OCI-LY7 (cell line): ENCODE results near the gene GID4. TPM values are rescaled to one million over a fixed set of nuclear protein-coding genes. Genes with fewer than 3 reads are reported as not detected.

ENCODE experiments used
- BruUV-seq: library from RNA; stranded (reverse); fragments of 400-500 nt; replicated peaks from 2 replicates; lab custom pipeline; 2021; lab: Mats Ljungman, UMichigan
- CTCF ChIA-PET: fragments of 300-600 bp; sonication (Branson Sonifier 250); formaldehyde crosslinking; loops from one replicate; lab custom pipeline; 2022; ENCODE audit warnings: antibody characterized with exemption; ENCODE audit not compliant: unreplicated experiment; lab: Charles Lee
- POLR2A ChIA-PET: fragments of 300-600 bp; sonication (Branson Sonifier 250); formaldehyde crosslinking; loops from one replicate; lab custom pipeline; 2022; ENCODE audit warnings: antibody characterized with exemption; lab: Charles Lee
- DNase-seq: peaks from one replicate; pipeline ENCODE4 v3.0.0-alpha.2; 2015; ENCODE audit warnings: low spot score
- H2AFZ ChIP-seq: fragments of 200-600 bp; sonication (generic), shearing (Covaris generic); 2 replicates; pipeline ENCODE4 v1.6.1; 2014; ENCODE audit warnings: mild to moderate bottlenecking, antibody characterized with exemption, low read length, moderate library complexity
- H3K27ac ChIP-seq: fragments of 200-600 bp; sonication (generic); 2 replicates; pipeline ENCODE4 v1.5.1; 2014; ENCODE audit warnings: mixed run types, low read depth, mild to moderate bottlenecking, moderate library complexity, low read length, inconsistent platforms; ENCODE audit not compliant: poor library complexity, severe bottlenecking
- H3K36me3 ChIP-seq: fragments of 200-600 bp; sonication (generic); 2 replicates; pipeline ENCODE4 v1.6.1; 2014; ENCODE audit warnings: mild to moderate bottlenecking, antibody characterized with exemption, low read length, moderate library complexity, mixed read lengths; ENCODE audit not compliant: insufficient read depth
- H3K4me1 ChIP-seq: fragments of 200-600 bp; sonication (generic); 2 replicates; pipeline ENCODE4 v1.5.1; 2014; ENCODE audit warnings: mild to moderate bottlenecking, low read length; ENCODE audit not compliant: insufficient read depth, poor library complexity, severe bottlenecking
- H3K4me2 ChIP-seq: fragments of 200-600 bp; sonication (generic); 2 replicates; pipeline ENCODE4 v1.6.1; 2014; ENCODE audit warnings: mild to moderate bottlenecking, low read length
- H3K4me3 ChIP-seq: fragments of 200-600 bp; sonication (generic); 2 replicates; pipeline ENCODE4 v1.5.1; 2014; ENCODE audit warnings: mild to moderate bottlenecking, low read depth, low read length; ENCODE audit not compliant: poor library complexity, severe bottlenecking
- H3K79me2 ChIP-seq: fragments of 200-600 bp; sonication (generic); 2 replicates; pipeline ENCODE4 v1.6.1; 2016; ENCODE audit warnings: low read depth, mild to moderate bottlenecking, low read length, moderate library complexity, mixed read lengths; ENCODE audit not compliant: insufficient read depth
- H3K9me2 ChIP-seq: fragments of 200-600 bp; sonication (generic); 2 replicates; pipeline ENCODE4 v1.6.1; 2016; ENCODE audit warnings: mild to moderate bottlenecking, low read length, mixed read lengths; ENCODE audit not compliant: insufficient read depth
- H3K9me3 ChIP-seq: fragments of 200-600 bp; sonication (generic); 2 replicates; pipeline ENCODE4 v1.6.1; 2014; ENCODE audit warnings: mild to moderate bottlenecking, mixed run types, low read length, mixed read lengths
- H4K20me1 ChIP-seq: fragments of 200-600 bp; sonication (generic); 2 replicates; pipeline ENCODE4 v1.6.1; 2014; ENCODE audit warnings: mild to moderate bottlenecking, antibody characterized with exemption, low read length, moderate library complexity, mixed read lengths; ENCODE audit not compliant: insufficient read depth
- CTCF ChIP-seq: fragments of 200-600 bp; sonication (generic); conservative IDR thresholded peaks from 2 replicates; pipeline ENCODE4 v1.5.1; 2014; ENCODE audit warnings: mild to moderate bottlenecking, antibody characterized with exemption, low read length, moderate library complexity, mixed read lengths
- EZH2phosphoT487 ChIP-seq: fragments of 200-600 bp; sonication (generic); IDR thresholded peaks from 2 replicates; pipeline ENCODE4 v1.6.1; 2018; ENCODE audit warnings: low read depth, borderline replicate concordance, mild to moderate bottlenecking, mixed run types, antibody characterized with exemption, low read length, moderate library complexity, mixed read lengths
- intact Hi-C: fragments of 100-400 bp; cut with micrococcal nuclease; formaldehyde crosslinking; loops from one replicate; pipeline ENCODE4 v1.10.0; 2022; ENCODE audit not compliant: unreplicated experiment
- total RNA-seq, 2 experiments: library from RNA; depleted of rRNA in 1 of 2; stranded (reverse); fragments of >200 nt in 1 of 2; shearing (Covaris generic) in 1 of 2; gene quantifications; 2 replicates each; pipeline ENCODE4 v1.2.3, GENCODE V29; 2014 to 2022

The GID4 gene
- total RNA-seq, 2 experiments from 2014 or later = 5.1 to 11.8 TPM

- CTCF ChIA-PET = no interaction called here
Measured at GRCh38 chr17:17990282-17990681, 48.9 kb upstream of the GID4 start.

GRCh38 chr17:17993366-17993765 is 45.8 kb upstream of the GID4 start:
- DNase-seq = no peak
- no peak overlapping the region for H3K27ac ChIP-seq
- H3K9me3 ChIP-seq = no peaks in the 10 kb centered on the region
- no peaks in the 10 kb centered on the region for H3K79me2 ChIP-seq
- H3K36me3 ChIP-seq = no peaks in the 10 kb centered on the region
- H3K9me2 ChIP-seq = no peaks in the 10 kb centered on the region
- ChIA-PET CTCF (interaction anchor here (0.6 kb wide), 1 partner anchor 72 kb away, joined by 3 read pairs; no protein-coding TSS in a partner anchor), POLR2A (no interaction called here)
- no TSS peak for BruUV-seq
- H3K4me2 ChIP-seq = no peak overlapping the region
- no peak overlapping the region for H2AFZ ChIP-seq
- intact Hi-C loops = loop anchor here (5.0 kb wide), 1 partner anchor 39 kb away; no protein-coding TSS in a partner anchor
- no peaks in the 10 kb centered on the region for H4K20me1 ChIP-seq
- H3K4me1 ChIP-seq = no peaks in the 10 kb centered on the region
- no peak overlapping the region for H3K4me3 ChIP-seq
- no peak for TF ChIP-seq EZH2phosphoT487
- TF ChIP-seq CTCF = no peak

More at GRCh38 chr17:17990282-17990681, 48.9 kb upstream of the GID4 start:
- BruUV-seq = no TSS peak
- no peaks in the 10 kb centered on the region for H3K79me2 ChIP-seq
- H4K20me1 ChIP-seq = no peaks in the 10 kb centered on the region
- H3K4me3 ChIP-seq = no peak overlapping the region
- no peak overlapping the region for H3K27ac ChIP-seq
- DNase-seq = no peak
- no peaks in the 10 kb centered on the region for H3K36me3 ChIP-seq
- no peaks in the 10 kb centered on the region for H3K4me1 ChIP-seq
- intact Hi-C loops = loop anchor here (5.0 kb wide), 1 partner anchor 42 kb away; no protein-coding TSS in a partner anchor
- TF ChIP-seq EZH2phosphoT487 (no peak), CTCF (no peak)
- H3K4me2 ChIP-seq = no peak overlapping the region
- H3K9me3 ChIP-seq = no peaks in the 10 kb centered on the region
- H2AFZ ChIP-seq = no peak overlapping the region
- POLR2A ChIA-PET = no interaction called here
- H3K9me2 ChIP-seq = no peaks in the 10 kb centered on the region

- H3K36me3 ChIP-seq = no peaks in the 10 kb centered on the region
- no peak overlapping the region for H3K27ac ChIP-seq
- H2AFZ ChIP-seq = no peak overlapping the region
- no peak for TF ChIP-seq CTCF
- no peak for TF ChIP-seq EZH2phosphoT487
- BruUV-seq = no TSS peak
- CTCF ChIA-PET = interaction anchor here (2.0 kb wide), 1 partner anchor 11 kb away, joined by 4 read pairs; no protein-coding TSS in a partner anchor
- H3K9me2 ChIP-seq = no peaks in the 10 kb centered on the region
- POLR2A ChIA-PET = no interaction called here
- H3K4me1 ChIP-seq = no peaks in the 10 kb centered on the region
- DNase-seq = no peak
- no peaks in the 10 kb centered on the region for H3K9me3 ChIP-seq
- intact Hi-C loops = loop anchor here (5.0 kb wide), 1 partner anchor 38 kb away; no protein-coding TSS in a partner anchor
- H3K4me2 ChIP-seq = no peak overlapping the region
- no peaks in the 10 kb centered on the region for H4K20me1 ChIP-seq
- H3K4me3 ChIP-seq = no peak overlapping the region
- no peaks in the 10 kb centered on the region for H3K79me2 ChIP-seq
Measured at GRCh38 chr17:17993852-17994251, 45.4 kb upstream of the GID4 start.
